DND-41 (cell line): ENCODE data around the gene DRC7.

Experiments used
- ATAC-seq: fragments of 200-7000 bp; cut with Tn5 transposase; 3 replicates; pipeline ENCODE4 v1.9.1; 2021; ENCODE audit warnings: low read depth; ENCODE audit not compliant: insufficient read depth
- DNase-seq: peaks from one replicate; pipeline ENCODE4 v3.0.0-alpha.2; 2020
- H2AFZ ChIP-seq: 2 replicates; pipeline ENCODE4 v1.6.0; 2012; ENCODE audit warnings: low read depth, low read length
- H3K27ac ChIP-seq: 2 replicates; pipeline ENCODE4 v1.5.1; 2012; ENCODE audit warnings: low read length, inconsistent platforms
- H3K27me3 ChIP-seq: fragments of 200-600 bp; sonication (generic); 2 replicates; pipeline ENCODE4 v1.6.0; 2012; ENCODE audit warnings: low read length, mild to moderate bottlenecking, inconsistent platforms; ENCODE audit not compliant: insufficient read depth, poor library complexity
- H3K36me3 ChIP-seq: 2 replicates; pipeline ENCODE4 v1.5.1; 2012; ENCODE audit warnings: low read length, inconsistent platforms; ENCODE audit not compliant: insufficient read depth
- H3K4me1 ChIP-seq: 2 replicates; pipeline ENCODE4 v1.5.1; 2012; ENCODE audit warnings: mild to moderate bottlenecking, low read length; ENCODE audit not compliant: insufficient read depth
- H3K4me2 ChIP-seq: 2 replicates; pipeline ENCODE4 v1.6.0; 2012; ENCODE audit warnings: mild to moderate bottlenecking, moderate library complexity, low read length, inconsistent platforms; ENCODE audit not compliant: insufficient read depth
- H3K4me3 ChIP-seq, 2 experiments: fragments of 200-600 bp in 1 of 2; shearing (Covaris generic) in 1 of 2; 2 replicates each; pipeline ENCODE4 v1.5.1; 2012 to 2016; ENCODE audit warnings: inconsistent platforms in 2 of 2, low read length in 2 of 2, mild to moderate bottlenecking in 2 of 2, low read depth in 1 of 2, moderate library complexity in 1 of 2
- H3K79me2 ChIP-seq: 2 replicates; pipeline ENCODE4 v1.6.0; 2012; ENCODE audit warnings: low read length, inconsistent platforms; ENCODE audit not compliant: insufficient read depth
- H3K9ac ChIP-seq: 2 replicates; pipeline ENCODE4 v1.6.0; 2012; ENCODE audit warnings: low read depth, mild to moderate bottlenecking, inconsistent platforms, low read length, moderate library complexity
- H3K9me3 ChIP-seq: 2 replicates; pipeline ENCODE4 v1.5.1; 2012; ENCODE audit warnings: low read length, moderate library complexity, mild to moderate bottlenecking, inconsistent platforms; ENCODE audit not compliant: insufficient read depth, severe bottlenecking
- H4K20me1 ChIP-seq: 2 replicates; pipeline ENCODE4 v1.6.0; 2012; ENCODE audit warnings: low read length; ENCODE audit not compliant: insufficient read depth
- CTCF ChIP-seq: IDR thresholded peaks from 2 replicates; pipeline ENCODE4 v1.5.1; 2012; ENCODE audit warnings: borderline replicate concordance, low read length, moderate library complexity, mild to moderate bottlenecking; ENCODE audit not compliant: poor library complexity, severe bottlenecking; ENCODE audit errors: extremely low read depth
- EZH2 ChIP-seq: IDR thresholded peaks from 3 replicates; pipeline ENCODE4 v1.6.1; 2012; ENCODE audit warnings: borderline replicate concordance, low read depth, mild to moderate bottlenecking, moderate library complexity, low read length, inconsistent platforms; ENCODE audit not compliant: severe bottlenecking

Gene DRC7

GRCh38 chr16:57664662-57665025 is 30.0 kb upstream of the DRC7 start:
- no peak overlapping the region for H3K9ac ChIP-seq
- no peaks in the 10 kb centered on the region for H3K36me3 ChIP-seq
- H2AFZ ChIP-seq = no peak overlapping the region
- no peaks in the 10 kb centered on the region for H3K79me2 ChIP-seq
- H3K9me3 ChIP-seq = no peaks in the 10 kb centered on the region
- no peaks in the 10 kb centered on the region for H4K20me1 ChIP-seq
- no peak for ATAC-seq
- no peak for TF ChIP-seq EZH2
- TF ChIP-seq CTCF = no peak
- no peaks in the 10 kb centered on the region for H3K4me1 ChIP-seq
- no peak overlapping the region for H3K4me3 ChIP-seq
- no peak overlapping the region for H3K27ac ChIP-seq
- DNase-seq = no peak
- H3K27me3 ChIP-seq = peaks cover 2% of the 10 kb centered on the region
- H3K4me2 ChIP-seq = no peak overlapping the region

GRCh38 chr16:57665541-57665940 is 29.1 kb upstream of the DRC7 start:
- ATAC-seq (no peak), DNase-seq (no peak)
- H4K20me1 ChIP-seq = no peaks in the 10 kb centered on the region
- H3K4me1 ChIP-seq = no peaks in the 10 kb centered on the region
- no peaks in the 10 kb centered on the region for H3K9me3 ChIP-seq
- no peaks in the 10 kb centered on the region for H3K79me2 ChIP-seq
- H3K36me3 ChIP-seq = no peaks in the 10 kb centered on the region
- H3K4me2 ChIP-seq = no peak overlapping the region
- no peak for TF ChIP-seq EZH2
- no peak for TF ChIP-seq CTCF
- H3K27ac ChIP-seq = no peak overlapping the region
- peaks cover 2% of the 10 kb centered on the region for H3K27me3 ChIP-seq
- H3K4me3 ChIP-seq = no peak overlapping the region
- H3K9ac ChIP-seq = no peak overlapping the region
- no peak overlapping the region for H2AFZ ChIP-seq

GRCh38 chr16:57666353-57667047 is 28.1 kb upstream of the DRC7 start:
- DNase-seq (no peak), ATAC-seq (no peak)
- no peak overlapping the region for H3K4me3 ChIP-seq
- TF ChIP-seq EZH2 (no peak), CTCF (no peak)
- H3K9me3 ChIP-seq = no peaks in the 10 kb centered on the region
- H3K27me3 ChIP-seq = peaks cover 2% of the 10 kb centered on the region
- H3K4me2 ChIP-seq = no peak overlapping the region
- no peaks in the 10 kb centered on the region for H4K20me1 ChIP-seq
- H3K4me1 ChIP-seq = no peaks in the 10 kb centered on the region
- H3K79me2 ChIP-seq = no peaks in the 10 kb centered on the region
- no peak overlapping the region for H2AFZ ChIP-seq
- H3K9ac ChIP-seq = no peak overlapping the region
- H3K27ac ChIP-seq = no peak overlapping the region
- no peaks in the 10 kb centered on the region for H3K36me3 ChIP-seq
